T47D (cell line): ENCODE results near the gene ATM.
"Not testable (repeated sequence)": the region's sequence is repeated elsewhere in the genome, so short reads cannot be mapped to it uniquely, and the experiment has no call there.

ENCODE experiments used
- DNase-seq, 2 experiments: peaks; one replicate each; pipeline versions ENCODE4 v3.0.0 to v3.0.0-alpha.2; 2011 to 2012; ENCODE audit warnings: low read depth in 1 of 2, low spot score in 1 of 2
- JUND ChIP-seq: IDR thresholded peaks from 2 replicates; pipeline ENCODE4 v1.6.1; 2012; ENCODE audit warnings: low read depth
- in situ Hi-C: cut with HindIII; loops from 2 replicates; pipeline ENCODE4 v1.10.0; 2016; ENCODE audit warnings: low sequenced_read_pairs, low pct_unique_long_range_greater_than_20kb

ATM gene

DNA sequence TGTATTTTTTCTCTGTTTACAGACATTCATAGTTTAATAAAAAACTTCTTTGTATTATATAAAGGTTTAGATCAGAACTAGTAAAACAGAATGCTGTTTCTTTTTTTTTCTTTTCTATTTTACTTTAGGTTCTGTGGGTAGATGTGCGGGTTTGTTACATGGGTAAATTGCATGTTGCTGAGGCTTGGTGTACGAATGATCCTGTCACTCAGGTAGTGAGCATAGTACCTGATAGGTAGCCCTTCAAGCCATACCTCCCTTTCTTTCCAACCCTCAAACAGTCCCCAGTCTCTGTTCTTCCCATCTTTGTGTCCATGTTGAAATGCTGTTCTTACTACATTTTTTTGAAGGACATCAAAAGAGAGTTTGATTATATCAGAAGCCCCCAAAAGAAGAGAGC lies 3.2 kb downstream of the ATM start:
- in situ Hi-C loops, result no loop called here
- no peak for TF ChIP-seq JUND
- DNase-seq, result no peak

DNA sequence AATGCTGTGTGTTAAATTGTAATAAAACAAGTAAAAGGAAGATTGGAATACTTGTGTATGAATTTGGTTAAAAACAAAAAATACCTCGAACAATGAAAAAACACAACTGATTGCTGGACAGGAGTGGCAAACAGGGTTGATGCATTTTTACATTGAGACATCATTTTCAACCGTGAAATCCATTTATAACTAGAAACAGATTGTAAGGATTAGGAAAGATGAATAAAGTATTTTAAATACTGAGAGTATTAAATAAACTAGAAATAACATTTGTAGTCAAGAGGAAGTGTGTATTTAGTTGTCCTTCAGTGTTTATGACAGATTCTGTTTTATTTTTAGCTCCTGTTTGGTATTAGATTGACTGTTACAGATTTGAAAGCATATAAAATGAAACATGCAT lies 5.4 kb downstream of the ATM start:
- in situ Hi-C loops, result no loop called here
- DNase-seq, result no peak
- no peak for TF ChIP-seq JUND

- DNase-seq, result no peak
- in situ Hi-C loops, result no loop called here
- no peak for TF ChIP-seq JUND
Measured at GRCh38 chr11:108233277-108233945, 10.5 kb downstream of the ATM start.

- in situ Hi-C loops, result no loop called here
Measured at GRCh38 chr11:108235192-108235591, 12.3 kb downstream of the ATM start.

DNA sequence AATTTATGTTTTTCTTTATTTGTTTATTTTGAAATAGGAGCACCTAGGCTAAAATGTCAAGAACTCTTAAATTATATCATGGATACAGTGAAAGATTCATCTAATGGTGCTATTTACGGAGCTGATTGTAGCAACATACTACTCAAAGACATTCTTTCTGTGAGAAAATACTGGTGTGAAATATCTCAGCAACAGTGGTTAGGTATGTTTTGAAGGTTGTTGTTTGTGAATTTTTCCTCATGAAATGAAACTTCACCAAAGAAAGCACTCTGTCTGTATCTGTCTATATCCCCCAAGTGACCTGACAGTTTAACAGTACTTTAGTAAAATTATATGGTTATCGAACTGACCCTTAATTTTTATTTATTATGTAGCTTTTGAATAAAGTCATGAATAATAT lies 12.8 kb downstream of the ATM start:
- TF ChIP-seq JUND, result no peak
- in situ Hi-C loops, result no loop called here
- no peak for DNase-seq

More at GRCh38 chr11:108235192-108235591, 12.3 kb downstream of the ATM start:
- DNase-seq, result no peak
- TF ChIP-seq JUND, result no peak

DNA sequence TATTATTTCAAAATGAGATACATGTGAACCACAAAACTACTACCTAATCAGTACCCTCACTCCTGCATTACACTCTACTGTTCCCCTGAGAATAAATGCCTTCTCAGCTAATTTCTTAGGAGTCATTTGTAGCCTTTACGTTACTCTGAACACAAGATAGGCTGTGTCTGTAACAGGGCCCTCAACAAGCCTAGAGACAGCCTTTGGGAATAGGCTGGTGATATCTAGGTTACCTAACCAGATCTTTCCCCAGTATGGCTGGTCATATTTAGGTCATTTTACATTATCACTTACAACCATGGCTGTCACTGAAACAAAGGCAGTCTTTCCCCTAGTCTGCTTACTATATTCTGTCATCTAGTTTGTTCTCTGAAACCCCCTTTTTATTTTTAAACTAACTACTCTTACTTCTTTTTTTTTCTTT lies 14.2 kb downstream of the ATM start:
- TF ChIP-seq JUND, result no peak
- DNase-seq, result no peak
- in situ Hi-C loops, result no loop called here

DNA sequence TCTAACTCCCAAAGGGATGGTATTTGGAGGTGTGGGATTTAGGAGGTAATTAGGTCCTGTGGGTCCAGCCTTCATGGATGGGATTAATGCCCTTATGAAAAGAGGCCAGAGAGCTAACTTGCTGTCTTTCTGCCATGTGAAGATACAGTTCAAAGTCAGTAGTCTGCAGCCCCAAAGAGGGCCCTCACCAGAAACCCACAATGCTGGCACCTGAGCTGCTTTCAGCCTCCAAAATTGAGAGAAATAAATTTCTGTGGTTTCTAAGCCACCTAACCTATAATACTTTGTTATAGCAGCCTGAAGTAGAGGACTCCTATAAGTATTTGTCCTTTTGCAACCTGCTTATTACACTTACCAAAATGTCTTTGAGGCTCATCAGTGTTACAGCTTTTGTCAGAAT lies 16.2 kb downstream of the ATM start:
- TF ChIP-seq JUND, result no peak
- in situ Hi-C loops, result no loop called here
- DNase-seq, result no peak

- no peak for TF ChIP-seq JUND
- in situ Hi-C loops, result no loop called here
- no peak for DNase-seq
Measured at GRCh38 chr11:108241330-108242037, 18.6 kb downstream of the ATM start.

- in situ Hi-C loops, result no loop called here
- no peak for DNase-seq
- no peak for TF ChIP-seq JUND
Measured at GRCh38 chr11:108242422-108242821, 19.6 kb downstream of the ATM start.

- TF ChIP-seq JUND, result no peak
- in situ Hi-C loops, result no loop called here
- no peak for DNase-seq
Measured at GRCh38 chr11:108246308-108246707, 23.4 kb downstream of the ATM start.

DNA sequence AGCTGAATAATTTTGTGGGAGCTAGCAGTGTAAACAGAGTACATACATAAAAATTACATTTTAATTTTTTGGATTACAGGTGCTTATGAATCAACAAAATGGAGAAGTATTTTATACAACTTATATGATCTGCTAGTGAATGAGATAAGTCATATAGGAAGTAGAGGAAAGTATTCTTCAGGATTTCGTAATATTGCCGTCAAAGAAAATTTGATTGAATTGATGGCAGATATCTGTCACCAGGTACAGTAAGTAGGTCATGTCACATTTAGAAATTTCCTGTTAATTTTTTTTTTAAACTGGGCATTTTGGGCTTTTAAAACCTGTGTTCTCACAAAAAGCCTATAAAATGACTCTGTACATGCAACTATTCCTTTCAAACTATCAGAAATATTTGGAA lies 24.0 kb downstream of the ATM start:
- no peak for TF ChIP-seq JUND
- in situ Hi-C loops, result no loop called here
- DNase-seq, result no peak

DNA sequence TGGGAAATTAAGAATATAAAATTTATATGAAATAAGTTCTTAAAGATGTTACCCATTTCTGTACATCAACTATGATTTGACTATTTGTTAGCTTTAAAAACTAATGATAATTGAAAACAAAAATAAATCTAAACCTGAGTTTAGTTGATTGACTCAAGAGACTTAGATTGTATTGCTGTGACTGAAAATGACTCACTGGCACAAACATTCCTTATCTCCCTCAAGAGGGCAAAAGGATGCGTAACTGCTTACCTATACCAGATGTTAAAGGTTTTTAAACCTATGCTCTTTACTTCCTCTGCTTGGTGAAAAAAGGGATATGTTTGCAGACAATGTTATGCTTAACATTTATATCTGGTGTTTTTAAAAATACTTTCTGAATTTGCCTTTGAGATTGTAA lies 30.3 kb downstream of the ATM start:
- in situ Hi-C loops, result no loop called here
- DNase-seq, result no peak
- no peak for TF ChIP-seq JUND

DNA sequence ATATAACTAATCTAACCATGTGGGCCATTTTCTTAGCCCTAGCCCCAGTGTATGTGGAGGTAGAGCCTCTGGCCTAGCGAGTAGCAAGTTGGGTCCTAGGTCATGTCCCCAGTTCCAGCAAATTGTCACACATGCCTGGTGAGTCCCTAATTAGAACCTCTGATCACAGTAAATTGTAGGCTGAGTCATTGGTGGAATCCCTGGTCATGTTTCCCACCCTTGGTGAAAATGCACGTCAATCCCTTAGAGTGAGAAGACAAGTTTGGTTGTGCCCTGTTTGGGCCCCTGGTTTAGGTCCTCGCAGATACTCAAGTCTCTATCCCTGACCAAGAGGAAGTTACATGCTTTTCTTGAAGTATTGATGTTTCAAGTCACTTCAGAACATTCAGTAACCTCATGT lies 46.7 kb downstream of the ATM start:
- TF ChIP-seq JUND, result no peak
- in situ Hi-C loops, result no loop called here
- no peak for DNase-seq

- DNase-seq, in situ Hi-C loops: not testable (repeated sequence)
Measured at GRCh38 chr11:108276985-108277616, 54.2 kb downstream of the ATM start.
